Upper lobe of right lung (tissue), 1 donor: ENCODE data around the gene ARHGAP42. TPM values are rescaled to one million over a fixed set of nuclear protein-coding genes. Genes with fewer than 3 reads are reported as not detected.

Experiments used
- ATAC-seq: fragments of 200-7000 bp; cut with Tn5 transposase; one replicate; pipeline ENCODE4 v1.9.1; 2020; ENCODE audit warnings: mild to moderate bottlenecking, moderate library complexity
- DNase-seq: peaks from one replicate; pipeline ENCODE4 v3.0.0-alpha.2; 2020
- H3K27ac ChIP-seq: fragments of 200-600 bp; one replicate; pipeline ENCODE4 v1.8.0; 2022
- H3K27me3 ChIP-seq: fragments of 200-600 bp; one replicate; pipeline ENCODE4 v1.8.0; 2022; ENCODE audit warnings: mild to moderate bottlenecking
- H3K36me3 ChIP-seq: fragments of 200-600 bp; one replicate; pipeline ENCODE4 v1.8.0; 2022
- H3K4me1 ChIP-seq: fragments of 200-600 bp; one replicate; pipeline ENCODE4 v1.8.0; 2022
- H3K4me3 ChIP-seq: fragments of 200-600 bp; one replicate; pipeline ENCODE4 v1.8.0; 2022; ENCODE audit warnings: mild to moderate bottlenecking
- H3K9me3 ChIP-seq: fragments of 200-600 bp; one replicate; pipeline ENCODE4 v1.8.0; 2022
- CTCF ChIP-seq: fragments of 200-600 bp; IDR thresholded peaks from one replicate; pipeline ENCODE4 v1.8.0; 2022; ENCODE audit warnings: antibody characterized with exemption
- intact Hi-C: fragments of 100-400 bp; cut with DNase I; formaldehyde crosslinking; loops from one replicate; pipeline ENCODE4 v1.11.0; 2022
- total RNA-seq: library from RNA; stranded (reverse); fragmentation: NEBNext Ultra II Directional; extraction: Animal tissue kit (Norgen Biotek cat#: 25700); gene quantifications from one replicate; pipeline ENCODE4 v1.2.1, GENCODE V29; 2021
- donor health status: DM: no; HTN: yes; CAD: no; lungs with severe emphysema.

ARHGAP42 gene
- total RNA-seq, 1 donor from 2014 or later, result 19.8 TPM

- H3K4me3 ChIP-seq, result no peak overlapping the region
- no peak for ATAC-seq
- intact Hi-C loops, result no loop called here
- H3K27me3 ChIP-seq, result no peaks in the 10 kb centered on the region
- no peaks in the 10 kb centered on the region for H3K4me1 ChIP-seq
- no peak overlapping the region for H3K27ac ChIP-seq
- no peak for DNase-seq
- TF ChIP-seq CTCF, result no peak
- H3K9me3 ChIP-seq, result no peaks in the 10 kb centered on the region
- H3K36me3 ChIP-seq, result no peaks in the 10 kb centered on the region
Observed at GRCh38 chr11:100675115-100675650, 11.9 kb upstream of the ARHGAP42 start.

GRCh38 chr11:100676901-100677300, 10.2 kb upstream of the ARHGAP42 start:
- TF ChIP-seq CTCF, result no peak
- H3K27ac ChIP-seq, result no peak overlapping the region
- ATAC-seq (no peak), DNase-seq (no peak)
- H3K4me3 ChIP-seq, result no peak overlapping the region
- no peaks in the 10 kb centered on the region for H3K4me1 ChIP-seq
- intact Hi-C loops, result no loop called here
- no peaks in the 10 kb centered on the region for H3K36me3 ChIP-seq
- no peaks in the 10 kb centered on the region for H3K27me3 ChIP-seq
- H3K9me3 ChIP-seq, result no peaks in the 10 kb centered on the region

- H3K36me3 ChIP-seq, result no peaks in the 10 kb centered on the region
- intact Hi-C loops, result no loop called here
- DNase-seq (no peak), ATAC-seq (no peak)
- no peak for TF ChIP-seq CTCF
- H3K27me3 ChIP-seq, result no peaks in the 10 kb centered on the region
- H3K27ac ChIP-seq, result no peak overlapping the region
- H3K4me1 ChIP-seq, result no peaks in the 10 kb centered on the region
- H3K4me3 ChIP-seq, result no peak overlapping the region
- no peaks in the 10 kb centered on the region for H3K9me3 ChIP-seq
Observed at GRCh38 chr11:100677796-100678195, 9.3 kb upstream of the ARHGAP42 start.

- Histone ChIP-seq H3K27me3 (no peaks in the 10 kb centered on the region), H3K9me3 (no peaks in the 10 kb centered on the region), H3K4me3 (no peak overlapping the region), H3K36me3 (no peaks in the 10 kb centered on the region), H3K4me1 (no peaks in the 10 kb centered on the region), H3K27ac (no peak overlapping the region)
- intact Hi-C loops, result loop anchor here (5.0 to 10.0 kb wide), 2 partner anchors 177 to 255 kb away; no protein-coding TSS in a partner anchor
- no peak for TF ChIP-seq CTCF
- no peak for DNase-seq
- no peak for ATAC-seq
Observed at GRCh38 chr11:100680070-100680469, 7.0 kb upstream of the ARHGAP42 start.

- intact Hi-C loops, result loop anchor here (5.0 to 10.0 kb wide), 2 partner anchors 176 to 254 kb away; no protein-coding TSS in a partner anchor
- H3K9me3 ChIP-seq, result no peaks in the 10 kb centered on the region
- ATAC-seq (peak; percentile 94), DNase-seq (peak; percentile 73)
- no peak overlapping the region for H3K27ac ChIP-seq
- H3K36me3 ChIP-seq, result no peaks in the 10 kb centered on the region
- no peaks in the 10 kb centered on the region for H3K27me3 ChIP-seq
- H3K4me3 ChIP-seq, result no peak overlapping the region
- no peaks in the 10 kb centered on the region for H3K4me1 ChIP-seq
- TF ChIP-seq CTCF, result no peak
Observed at GRCh38 chr11:100681064-100681502, 6.0 kb upstream of the ARHGAP42 start.
